CD4-positive, alpha-beta T cell (primary cell): ENCODE data around the gene SHISA6. TPM values are rescaled to one million over a fixed set of nuclear protein-coding genes. Genes with fewer than 3 reads are reported as not detected.

Experiments used
- ATAC-seq: fragments of 200-7000 bp; cut with Tn5 transposase; one replicate; pipeline ENCODE4 v1.10.0; 2022; ENCODE audit warnings: mild to moderate bottlenecking; ENCODE audit not compliant: poor library complexity
- CTCF ChIA-PET: fragments of 350-600 bp; sonication (Branson Sonifier 250); formaldehyde crosslinking; loops from one replicate; lab custom pipeline; 2021; ENCODE audit warnings: antibody characterized with exemption, inconsistent platforms; lab: Charles Lee
- POLR2A ChIA-PET: fragments of 350-600 bp; sonication (Branson Sonifier 250); formaldehyde crosslinking; loops from one replicate; lab custom pipeline; 2021; ENCODE audit warnings: antibody characterized with exemption, inconsistent platforms; lab: Charles Lee
- DNase-seq, 14 experiments: peaks; one replicate each; pipeline ENCODE4 v3.0.0-alpha.2; 2013 to 2020; ENCODE audit warnings: mixed read lengths in 2 of 14
- H3K27ac ChIP-seq, 2 donors: one replicate each; pipeline versions ENCODE4 v1.5.1 to v1.7.0; 2013; ENCODE audit warnings: low read length in 2 of 2, low read depth in 1 of 2, mild to moderate bottlenecking in 1 of 2
- H3K27me3 ChIP-seq, 2 experiments: 1 replicate in 1 of 2; 2 replicates in 1 of 2; pipeline versions ENCODE4 v1.6.1 to v1.7.0; 2013; ENCODE audit warnings: low read length in 2 of 2, control low read depth in 1 of 2, mild to moderate bottlenecking in 1 of 2, moderate library complexity in 1 of 2; ENCODE audit not compliant: insufficient read depth in 2 of 2, control insufficient read depth in 1 of 2
- H3K36me3 ChIP-seq: one replicate; pipeline ENCODE4 v1.6.1; 2013; ENCODE audit warnings: low read length, control low read depth; ENCODE audit not compliant: insufficient read depth
- H3K4me1 ChIP-seq: one replicate; pipeline ENCODE4 v1.6.1; 2013; ENCODE audit warnings: low read length, control low read depth; ENCODE audit not compliant: insufficient read depth
- H3K4me3 ChIP-seq: one replicate; pipeline ENCODE4 v1.5.1; 2013; ENCODE audit warnings: mild to moderate bottlenecking, low read length, moderate library complexity
- H3K9me3 ChIP-seq, 2 experiments: 1 replicate in 1 of 2; 2 replicates in 1 of 2; pipeline versions ENCODE4 v1.6.1 to v1.7.0; 2013; ENCODE audit warnings: low read length in 2 of 2, mild to moderate bottlenecking in 2 of 2, control low read depth in 1 of 2, moderate library complexity in 1 of 2; ENCODE audit not compliant: control insufficient read depth in 1 of 2, insufficient read depth in 1 of 2
- H3K27ac Mint-ChIP-seq: one replicate; pipeline ENCODE4 v1.8.0; 2020; ENCODE audit warnings: mixed read lengths
- H3K27me3 Mint-ChIP-seq: one replicate; pipeline ENCODE4 v1.8.0; 2021; ENCODE audit warnings: mixed read lengths
- H3K36me3 Mint-ChIP-seq: one replicate; pipeline ENCODE4 v1.8.0; 2021; ENCODE audit warnings: low read depth, mixed read lengths
- H3K4me1 Mint-ChIP-seq: one replicate; pipeline ENCODE4 v1.8.0; 2021; ENCODE audit warnings: low read depth, mixed read lengths
- H3K4me3 Mint-ChIP-seq: one replicate; pipeline ENCODE4 v1.8.0; 2020; ENCODE audit warnings: mild to moderate bottlenecking, mixed read lengths
- H3K9me3 Mint-ChIP-seq: one replicate; pipeline ENCODE4 v1.8.0; 2020; ENCODE audit warnings: mixed read lengths
- CTCF ChIP-seq: fragments of 200-600 bp; IDR thresholded peaks from one replicate; pipeline ENCODE4 v1.8.0; 2022; ENCODE audit warnings: antibody characterized with exemption, mild to moderate bottlenecking
- intact Hi-C, 2 experiments: fragments of 100-400 bp; cut with DNase I in 1 of 2; cut with micrococcal nuclease in 1 of 2; formaldehyde crosslinking; loops; one replicate each; pipeline versions ENCODE4 v1.15.1 to v1.9.0; 2023 to 2025; cut with DNase I, micrococcal nuclease
- total RNA-seq, 174 experiments: library from RNA in 2 of 174; stranded (reverse) in 2 of 174; gene quantifications; one replicate each; pipeline ENCODE4 v1.2.3 and lab custom pipeline; 2021 to 2026

Gene SHISA6
- total RNA-seq, 2 experiments from 2014 or later: not detected

GRCh38 chr17:11276486-11276885, 35.5 kb downstream of the SHISA6 start:
- H3K27ac Mint-ChIP-seq: no peak overlapping the region
- no peaks in the 10 kb centered on the region for H3K27me3 Mint-ChIP-seq
- Histone ChIP-seq H3K4me1 (no peaks in the 10 kb centered on the region), H3K27ac (no peak overlapping the region), H3K4me3 (no peak overlapping the region), H3K27me3 (no peaks in the 10 kb centered on the region), H3K9me3 (peaks cover 0 to 35% of the 10 kb centered on the region in 2 experiments), H3K36me3 (no peaks in the 10 kb centered on the region)
- H3K4me3 Mint-ChIP-seq: no peak overlapping the region
- DNase-seq (no peak), ATAC-seq (no peak)
- H3K9me3 Mint-ChIP-seq: peaks cover 20% of the 10 kb centered on the region
- H3K4me1 Mint-ChIP-seq: no peaks in the 10 kb centered on the region
- no peak for TF ChIP-seq CTCF
- no peaks in the 10 kb centered on the region for H3K36me3 Mint-ChIP-seq
- CTCF ChIA-PET: no interaction called here
- intact Hi-C loops: no loop called here
- POLR2A ChIA-PET: no interaction called here

GRCh38 chr17:11278186-11278991, 37.4 kb downstream of the SHISA6 start:
- POLR2A ChIA-PET: no interaction called here
- no peak overlapping the region for H3K27ac ChIP-seq
- H3K4me1 ChIP-seq: no peaks in the 10 kb centered on the region
- peaks cover 21% of the 10 kb centered on the region for H3K9me3 Mint-ChIP-seq
- CTCF ChIA-PET: no interaction called here
- H3K27ac Mint-ChIP-seq: no peak overlapping the region
- H3K4me3 ChIP-seq: no peak overlapping the region
- no peak for TF ChIP-seq CTCF
- peaks cover 0 to 19% of the 10 kb centered on the region in 2 experiments for H3K9me3 ChIP-seq
- no peak for DNase-seq
- no peaks in the 10 kb centered on the region for H3K36me3 Mint-ChIP-seq
- no peak for ATAC-seq
- H3K27me3 Mint-ChIP-seq: no peaks in the 10 kb centered on the region
- H3K27me3 ChIP-seq: no peaks in the 10 kb centered on the region
- intact Hi-C loops: no loop called here
- H3K36me3 ChIP-seq: no peaks in the 10 kb centered on the region
- no peaks in the 10 kb centered on the region for H3K4me1 Mint-ChIP-seq
- no peak overlapping the region for H3K4me3 Mint-ChIP-seq

GRCh38 chr17:11278992-11279270, 37.9 kb downstream of the SHISA6 start:
- DNase-seq (no peak), ATAC-seq (no peak)
- intact Hi-C loops: no loop called here
- no peaks in the 10 kb centered on the region for H3K36me3 ChIP-seq
- no peak overlapping the region for H3K27ac Mint-ChIP-seq
- TF ChIP-seq CTCF: no peak
- no peaks in the 10 kb centered on the region for H3K36me3 Mint-ChIP-seq
- POLR2A ChIA-PET: no interaction called here
- H3K9me3 Mint-ChIP-seq: peaks cover 23% of the 10 kb centered on the region
- H3K27ac ChIP-seq: no peak overlapping the region
- no peaks in the 10 kb centered on the region for H3K27me3 ChIP-seq
- H3K27me3 Mint-ChIP-seq: no peaks in the 10 kb centered on the region
- H3K4me1 Mint-ChIP-seq: no peaks in the 10 kb centered on the region
- no peak overlapping the region for H3K4me3 Mint-ChIP-seq
- no peak overlapping the region for H3K4me3 ChIP-seq
- CTCF ChIA-PET: no interaction called here
- no peaks in the 10 kb centered on the region for H3K4me1 ChIP-seq
- H3K9me3 ChIP-seq: peaks cover 0 to 14% of the 10 kb centered on the region in 2 experiments
